ENCODE results near the gene CX3CL1. TPM values are rescaled to one million over a fixed set of nuclear protein-coding genes. Genes with fewer than 3 reads are reported as not detected.

Gene CX3CL1
- 0.05 to 0.28 TPM (median 0.10 TPM) in 5 replicates for total RNA-seq (2022; extraction: Qiagen RNA extraction; ENCODE audit: low read depth)

DNA sequence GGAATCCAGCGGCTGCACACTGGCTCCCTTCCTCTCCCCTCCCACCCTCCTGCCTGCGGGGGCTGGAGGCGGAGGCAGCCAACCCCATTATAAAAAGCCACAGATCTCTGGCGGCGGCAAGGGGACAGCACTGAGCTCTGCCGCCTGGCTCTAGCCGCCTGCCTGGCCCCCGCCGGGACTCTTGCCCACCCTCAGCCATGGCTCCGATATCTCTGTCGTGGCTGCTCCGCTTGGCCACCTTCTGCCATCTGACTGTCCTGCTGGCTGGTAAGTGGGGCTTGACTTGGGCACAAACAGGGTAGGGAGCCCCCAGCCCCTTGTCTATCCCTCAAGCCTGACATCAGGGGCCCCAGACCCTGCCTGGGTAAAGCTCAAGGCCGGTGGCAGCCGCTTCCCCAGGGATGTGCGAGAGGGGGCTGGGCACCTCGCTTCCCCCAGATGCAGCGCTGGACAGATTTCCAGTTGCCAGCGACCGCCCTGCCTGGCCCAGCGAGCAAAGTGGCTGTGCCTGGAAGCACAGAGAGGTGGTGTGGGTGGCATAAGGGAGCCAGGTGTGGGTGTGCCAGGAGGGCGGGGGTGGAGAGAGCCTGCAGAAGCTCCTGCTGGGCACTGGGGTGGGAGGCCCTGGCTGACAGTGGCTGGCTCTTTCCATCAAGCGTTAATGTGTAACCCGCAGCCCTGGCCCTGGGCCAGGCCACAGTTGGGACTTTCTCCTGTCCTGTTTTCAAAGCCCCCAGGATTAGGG is at the start of gene CX3CL1:
Gene CX3CL1, plus strand, starts transcription at position 119 of the 745 bp plus-strand sequence. Its CDS starts 79 bp downstream, at position 198.

DNA sequence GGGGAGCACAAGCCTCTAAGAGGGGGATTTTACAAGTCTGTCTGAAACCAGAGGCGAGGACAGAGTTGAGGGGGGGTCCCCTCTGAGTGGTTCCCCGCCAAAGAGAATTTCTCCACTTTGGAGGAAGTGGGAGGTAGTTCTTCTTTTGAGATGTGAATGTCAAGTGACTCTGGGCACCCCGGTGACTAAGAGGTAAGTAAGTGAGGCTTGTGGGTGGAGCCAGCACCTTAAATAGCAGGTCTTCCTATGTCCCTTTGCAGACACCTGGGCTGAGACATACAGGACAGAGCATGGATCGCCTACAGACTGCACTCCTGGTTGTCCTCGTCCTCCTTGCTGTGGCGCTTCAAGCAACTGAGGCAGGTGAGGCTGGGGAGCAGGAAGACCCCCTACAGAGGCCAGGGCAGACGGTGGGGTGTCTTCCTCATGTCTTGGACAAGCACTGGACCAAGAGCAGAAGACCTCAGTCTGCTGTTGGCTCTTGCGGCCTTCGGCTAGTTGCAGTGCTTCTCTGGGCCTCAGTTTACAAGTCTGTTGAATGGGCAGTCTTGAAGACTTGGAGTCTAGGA is 13.7 kb upstream of the CX3CL1 start, which contains the start of gene CCL22:
Gene CCL22, plus strand, starts transcription at position 257 of the 569 bp plus-strand sequence. Its CDS starts 34 bp downstream, at position 291.

DNA sequence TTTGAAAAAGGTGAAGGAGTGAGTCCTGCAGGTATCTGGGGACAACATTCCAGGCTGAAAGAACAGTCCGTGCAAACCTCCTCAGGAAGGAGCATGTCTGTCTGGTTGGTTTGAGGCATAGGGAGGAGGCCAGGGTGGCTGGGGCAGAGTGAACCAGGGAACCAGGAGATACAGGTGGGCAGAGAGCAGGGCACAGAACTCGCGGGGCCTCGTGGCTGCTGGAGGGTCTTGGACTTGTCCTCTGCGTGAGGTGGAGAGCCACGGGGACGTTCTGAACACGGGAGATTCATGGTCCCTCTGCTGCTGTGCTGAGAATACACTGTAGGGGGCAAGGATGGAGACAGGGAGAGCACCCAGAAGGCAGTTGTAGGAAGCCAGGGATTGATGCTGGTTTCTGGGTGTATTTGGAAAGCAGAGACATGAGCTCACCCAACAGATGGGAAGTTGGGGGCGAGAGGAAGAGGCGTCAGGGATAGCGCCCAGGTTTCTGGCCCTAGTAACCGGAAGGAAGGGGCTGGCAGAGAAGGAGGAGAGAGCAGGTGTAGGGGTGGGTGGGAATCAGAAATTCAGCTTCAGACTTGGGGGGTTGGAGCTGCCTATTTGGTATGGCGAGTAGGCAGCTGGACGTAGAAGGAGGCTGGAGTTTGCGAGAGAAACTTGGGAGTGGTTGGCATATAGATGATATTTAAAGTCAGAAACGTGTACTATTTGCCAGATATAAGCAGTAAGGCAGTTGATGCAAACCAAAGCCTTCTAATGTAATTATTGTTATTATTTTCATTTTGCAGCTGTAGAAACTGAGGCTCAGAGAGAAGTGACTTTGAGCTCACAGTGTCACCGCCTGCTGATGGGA is 31.9 kb downstream of the CX3CL1 start, which contains the start of gene CCL17:
Gene CCL17, plus strand, starts transcription at position 803 of the 853 bp plus-strand sequence. CDS start 9,166 bp downstream, outside the sequence.

Other genes with a start within 250 kb of the CX3CL1 start
- gene PSME3IP1, start 186.5 kb upstream of the CX3CL1 start, total RNA-seq (2022; extraction: Qiagen RNA extraction; ENCODE audit: low read depth), result 84.2 to 108 TPM (median 86.9 TPM) in 5 replicates
- 34.6 to 42.8 TPM (median 40.6 TPM) in 5 replicates for gene RSPRY1, start 186.2 kb upstream of the CX3CL1 start, total RNA-seq (2022; extraction: Qiagen RNA extraction; ENCODE audit: low read depth)
- gene ARL2BP, start 127.2 kb upstream of the CX3CL1 start, total RNA-seq (2022; extraction: Qiagen RNA extraction; ENCODE audit: low read depth), result 70.8 to 83.4 TPM (median 79.2 TPM) in 5 replicates
- 1.4 to 3.0 TPM (median 1.5 TPM) in 5 replicates for gene PLLP, start 87.8 kb upstream of the CX3CL1 start, total RNA-seq (2022; extraction: Qiagen RNA extraction; ENCODE audit: low read depth)
- 0.03 to 0.09 TPM (median 0.07 TPM) in 3 of 5 replicates, not detected in the others for gene CCL22, start 13.7 kb upstream of the CX3CL1 start, total RNA-seq (2022; extraction: Qiagen RNA extraction; ENCODE audit: low read depth)
- gene CCL17, start 32.3 kb downstream of the CX3CL1 start, total RNA-seq (2022; extraction: Qiagen RNA extraction; ENCODE audit: low read depth), result not detected in 5 replicates
- gene CIAPIN1, start 74.9 kb downstream of the CX3CL1 start, total RNA-seq (2022; extraction: Qiagen RNA extraction; ENCODE audit: low read depth), result 74.4 to 91.9 TPM (median 78.0 TPM) in 5 replicates
- 38.3 to 50.5 TPM (median 49.2 TPM) in 5 replicates for gene COQ9, start 75.0 kb downstream of the CX3CL1 start, total RNA-seq (2022; extraction: Qiagen RNA extraction; ENCODE audit: low read depth)
- 107 to 171 TPM (median 112 TPM) in 5 replicates for gene POLR2C, start 90.2 kb downstream of the CX3CL1 start, total RNA-seq (2022; extraction: Qiagen RNA extraction; ENCODE audit: low read depth)
- 30.4 to 45.1 TPM (median 39.8 TPM) in 5 replicates for gene DOK4, start 114.0 kb downstream of the CX3CL1 start, total RNA-seq (2022; extraction: Qiagen RNA extraction; ENCODE audit: low read depth)
- gene CCDC102A, start 164.1 kb downstream of the CX3CL1 start, total RNA-seq (2022; extraction: Qiagen RNA extraction; ENCODE audit: low read depth), result 7.1 to 9.4 TPM (median 8.5 TPM) in 5 replicates
- gene ADGRG5, start 170.2 kb downstream of the CX3CL1 start, total RNA-seq (2022; extraction: Qiagen RNA extraction; ENCODE audit: low read depth), result 0.03 to 0.07 TPM (median 0.06 TPM) in 4 of 5 replicates, not detected in the other